ENCODE data around the gene PLCB1. TPM values are rescaled to one million over a fixed set of nuclear protein-coding genes. Genes with fewer than 3 reads are reported as not detected.

PLCB1 gene
- total and polyA plus RNA-seq, 2 experiments from 2014 or later = 14.9 to 20.7 TPM

- no peak for TF ChIP-seq ZNF462 (CRISPR knock-in tag; IDR thresholded peaks at IDR 0.05)
These were observed 664.1 kb downstream of the PLCB1 start (continued) for GRCh38 chr20:8796088-8796660.

DNA sequence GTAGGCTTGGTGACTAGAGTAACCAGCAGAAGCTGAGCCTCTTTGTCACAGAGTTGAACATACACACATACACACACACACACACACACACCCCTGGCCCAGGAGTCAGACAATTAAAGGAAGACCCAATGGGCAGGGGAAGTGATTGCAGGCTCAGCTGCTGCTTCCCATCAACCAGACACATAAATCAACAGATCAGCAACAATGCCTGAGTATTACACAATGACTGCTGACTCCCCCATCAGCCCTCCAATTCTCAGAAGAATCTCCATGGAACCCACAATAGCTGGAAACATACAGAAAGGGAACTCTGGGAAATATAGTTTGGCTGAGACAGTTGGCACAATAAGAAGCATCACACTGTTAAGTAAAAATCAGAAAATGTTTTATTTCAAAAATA lies 666.4 kb downstream of the PLCB1 start:
- H3K27ac ChIP-seq (ENCODE audit: low read depth) = no peak overlapping the region
- H3K36me3 ChIP-seq (ENCODE audit: insufficient read depth) = no peaks in the 10 kb centered on the region
- H2AFZ ChIP-seq = no peak overlapping the region
- H3K36me3 Mint-ChIP-seq (ENCODE audit: low read depth) = no peaks in the 10 kb centered on the region
- no peak for TF ChIP-seq CTCF (conservative IDR thresholded peaks at IDR 0.05; ENCODE audit: low read depth in 2 of 2)
- no peak for TF ChIP-seq ZNF331 (CRISPR knock-in tag; IDR thresholded peaks at IDR 0.05; ENCODE audit: low read depth)
- TF ChIP-seq CREB1 (CRISPR knock-in tag; IDR thresholded peaks at IDR 0.05; ENCODE audit: low read depth) = no peak
- no peak for TF ChIP-seq EZH2phosphoT487 (IDR thresholded peaks at IDR 0.05; ENCODE audit: unreplicated experiment)
- TF ChIP-seq, protein P1, sequence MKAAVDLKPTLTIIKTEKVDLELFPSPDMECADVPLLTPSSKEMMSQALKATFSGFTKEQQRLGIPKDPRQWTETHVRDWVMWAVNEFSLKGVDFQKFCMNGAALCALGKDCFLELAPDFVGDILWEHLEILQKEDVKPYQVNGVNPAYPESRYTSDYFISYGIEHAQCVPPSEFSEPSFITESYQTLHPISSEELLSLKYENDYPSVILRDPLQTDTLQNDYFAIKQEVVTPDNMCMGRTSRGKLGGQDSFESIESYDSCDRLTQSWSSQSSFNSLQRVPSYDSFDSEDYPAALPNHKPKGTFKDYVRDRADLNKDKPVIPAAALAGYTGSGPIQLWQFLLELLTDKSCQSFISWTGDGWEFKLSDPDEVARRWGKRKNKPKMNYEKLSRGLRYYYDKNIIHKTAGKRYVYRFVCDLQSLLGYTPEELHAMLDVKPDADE (IDR thresholded peaks at IDR 0.05) = no peak
- no peaks in the 10 kb centered on the region for H4K20me1 ChIP-seq (replicated peaks; ENCODE audit: insufficient read depth)
- H3K27me3 ChIP-seq (ENCODE audit: insufficient read depth) = no peaks in the 10 kb centered on the region
- no peak overlapping the region for H3K4me3 Mint-ChIP-seq
- H3K79me2 ChIP-seq (replicated peaks; ENCODE audit: insufficient read depth) = no peaks in the 10 kb centered on the region
- H3K4me1 ChIP-seq (ENCODE audit: insufficient read depth) = no peaks in the 10 kb centered on the region
- DNase-seq (ENCODE audit: low spot score) = no peak
- no peaks in the 10 kb centered on the region for H3F3A ChIP-seq (replicated peaks; ENCODE audit: low read depth)
- H3K9me3 Mint-ChIP-seq = no peaks in the 10 kb centered on the region; the same call in 2 of the 3 replicates
- H3K4me1 Mint-ChIP-seq = peaks cover 10% of the 10 kb centered on the region
- no peak overlapping the region for H3K27ac Mint-ChIP-seq
- no peaks in the 10 kb centered on the region for H3K27me3 Mint-ChIP-seq (ENCODE audit: insufficient read depth, low read depth, poor library complexity)
- no peak for ATAC-seq
- no peak overlapping the region for H3K4me2 ChIP-seq
- no peaks in the 10 kb centered on the region for H3K9me2 ChIP-seq (ENCODE audit: insufficient read depth)
- no peak overlapping the region for H3K4me3 ChIP-seq
